ENCODE measurements around the gene PLPPR5.
A peak's percentile ranks its signal among the peaks of the same experiment; 100 is the strongest.

The PLPPR5 gene

GRCh38 chr1:98874828-98875227 is 129.8 kb downstream of the PLPPR5 start:
- WGBS, 2 donors (ENCODE audit: extremely low coverage in 2 of 2, insufficient read length in 2 of 2, insufficient replicate concordance in 1 of 2) = no CpG with 5 or more reads among the region's 2 CpGs

GRCh38 chr1:98870959-98871903 is 133.4 kb downstream of the PLPPR5 start:
- Histone ChIP-seq H3K27me3 (ENCODE audit: control insufficient read depth in 3 of 3, insufficient read depth in 3 of 3, low read depth in 1 of 3, low read length in 3 of 3) (no peaks in the 10 kb centered on the region), H3K18ac (ENCODE audit: low read length) (no peak overlapping the region), H3K4me1 (ENCODE audit: control insufficient read depth in 2 of 2, insufficient read depth in 1 of 2, low read depth in 1 of 2, low read length in 2 of 2) (no peaks in the 10 kb centered on the region), H3K4me2 (ENCODE audit: insufficient read depth, low read length, poor library complexity, severe bottlenecking) (no peak overlapping the region), H3K4me3 (ENCODE audit: low read length in 2 of 2) (no peak overlapping the region), H3K79me1 (ENCODE audit: low read depth, low read length) (no peaks in the 10 kb centered on the region), H2BK12ac (ENCODE audit: low read length) (no peak overlapping the region), H3K9ac (ENCODE audit: low read depth, low read length, poor library complexity) (no peak overlapping the region), H3K4ac (ENCODE audit: low read length) (no peak overlapping the region), H3K14ac (ENCODE audit: low read length) (no peak overlapping the region), H2BK5ac (ENCODE audit: low read length) (no peak overlapping the region), H2AK5ac (ENCODE audit: low read depth, low read length) (no peak overlapping the region), H2AFZ (ENCODE audit: low read length) (peak overlapping the region; percentile 72), H3K27ac (replicated peaks; ENCODE audit: low read length) (no peak overlapping the region), H4K8ac (ENCODE audit: low read depth, low read length) (no peak overlapping the region), H2BK120ac (ENCODE audit: low read depth, low read length) (no peak overlapping the region), H3K23ac (ENCODE audit: low read depth, low read length, poor library complexity) (no peak overlapping the region), H3K36me3 (replicated peaks in 1 of 2; ENCODE audit: control insufficient read depth in 2 of 2, insufficient read depth in 2 of 2, low read length in 2 of 2) (no peaks in the 10 kb centered on the region), H2BK15ac (ENCODE audit: low read length) (no peak overlapping the region), H3K9me3 (replicated peaks in 1 of 2; ENCODE audit: control insufficient read depth in 2 of 2, insufficient read depth in 1 of 2, low read depth in 1 of 2, low read length in 2 of 2) (peaks cover 0 to 3% of the 10 kb centered on the region in 2 donors), H4K91ac (ENCODE audit: low read depth, low read length, poor library complexity) (no peak overlapping the region)
- no peak for DNase-seq (ENCODE audit: low spot score)
- no CpG with 5 or more reads among the region's 9 CpGs for WGBS, 2 donors (ENCODE audit: extremely low coverage in 2 of 2, insufficient read length in 2 of 2, insufficient replicate concordance in 1 of 2)

More at GRCh38 chr1:98874828-98875227, 129.8 kb downstream of the PLPPR5 start:
- Histone ChIP-seq H2BK5ac (ENCODE audit: low read length) (no peak overlapping the region), H2BK120ac (ENCODE audit: low read depth, low read length) (no peak overlapping the region), H3K14ac (ENCODE audit: low read length) (no peak overlapping the region), H2BK15ac (ENCODE audit: low read length) (no peak overlapping the region), H4K8ac (ENCODE audit: low read depth, low read length) (no peak overlapping the region), H3K4me2 (ENCODE audit: insufficient read depth, low read length, poor library complexity, severe bottlenecking) (no peak overlapping the region), H3K27me3 (ENCODE audit: control insufficient read depth in 3 of 3, insufficient read depth in 3 of 3, low read depth in 1 of 3, low read length in 3 of 3) (no peaks in the 10 kb centered on the region), H3K4me1 (ENCODE audit: control insufficient read depth in 2 of 2, insufficient read depth in 1 of 2, low read depth in 1 of 2, low read length in 2 of 2) (no peaks in the 10 kb centered on the region), H3K4ac (ENCODE audit: low read length) (no peak overlapping the region), H4K91ac (ENCODE audit: low read depth, low read length, poor library complexity) (no peak overlapping the region), H3K23ac (ENCODE audit: low read depth, low read length, poor library complexity) (no peak overlapping the region), H2BK12ac (ENCODE audit: low read length) (no peak overlapping the region), H3K4me3 (ENCODE audit: low read length in 2 of 2) (no peak overlapping the region), H3K27ac (replicated peaks; ENCODE audit: low read length) (no peak overlapping the region), H3K9ac (ENCODE audit: low read depth, low read length, poor library complexity) (no peak overlapping the region), H3K79me1 (ENCODE audit: low read depth, low read length) (no peaks in the 10 kb centered on the region), H3K18ac (ENCODE audit: low read length) (no peak overlapping the region), H2AK5ac (ENCODE audit: low read depth, low read length) (no peak overlapping the region), H3K9me3 (replicated peaks in 1 of 2; ENCODE audit: control insufficient read depth in 2 of 2, insufficient read depth in 1 of 2, low read depth in 1 of 2, low read length in 2 of 2) (no peaks in the 10 kb centered on the region), H2AFZ (ENCODE audit: low read length) (no peak overlapping the region), H3K36me3 (replicated peaks in 1 of 2; ENCODE audit: control insufficient read depth in 2 of 2, insufficient read depth in 2 of 2, low read length in 2 of 2) (no peaks in the 10 kb centered on the region)
- no peak for DNase-seq (ENCODE audit: low spot score)

GRCh38 chr1:98865796-98866195 is 138.9 kb downstream of the PLPPR5 start:
- Histone ChIP-seq H3K9me3 (replicated peaks in 1 of 2; ENCODE audit: control insufficient read depth in 2 of 2, insufficient read depth in 1 of 2, low read depth in 1 of 2, low read length in 2 of 2) (peaks cover 0 to 3% of the 10 kb centered on the region in 2 donors), H3K27me3 (ENCODE audit: control insufficient read depth in 3 of 3, insufficient read depth in 3 of 3, low read depth in 1 of 3, low read length in 3 of 3) (no peaks in the 10 kb centered on the region), H3K4me2 (ENCODE audit: insufficient read depth, low read length, poor library complexity, severe bottlenecking) (no peak overlapping the region), H3K4me1 (ENCODE audit: control insufficient read depth in 2 of 2, insufficient read depth in 1 of 2, low read depth in 1 of 2, low read length in 2 of 2) (no peaks in the 10 kb centered on the region), H2BK15ac (ENCODE audit: low read length) (no peak overlapping the region), H4K91ac (ENCODE audit: low read depth, low read length, poor library complexity) (no peak overlapping the region), H3K27ac (replicated peaks; ENCODE audit: low read length) (no peak overlapping the region), H3K14ac (ENCODE audit: low read length) (peak overlapping the region; percentile 8), H2AFZ (ENCODE audit: low read length) (no peak overlapping the region), H2BK12ac (ENCODE audit: low read length) (no peak overlapping the region), H3K4me3 (ENCODE audit: low read length in 2 of 2) (no peak overlapping the region), H2BK120ac (ENCODE audit: low read depth, low read length) (no peak overlapping the region), H3K18ac (ENCODE audit: low read length) (no peak overlapping the region), H3K79me1 (ENCODE audit: low read depth, low read length) (no peaks in the 10 kb centered on the region), H3K9ac (ENCODE audit: low read depth, low read length, poor library complexity) (no peak overlapping the region), H3K4ac (ENCODE audit: low read length) (no peak overlapping the region), H3K23ac (ENCODE audit: low read depth, low read length, poor library complexity) (no peak overlapping the region), H3K36me3 (replicated peaks in 1 of 2; ENCODE audit: control insufficient read depth in 2 of 2, insufficient read depth in 2 of 2, low read length in 2 of 2) (no peaks in the 10 kb centered on the region), H2AK5ac (ENCODE audit: low read depth, low read length) (no peak overlapping the region), H4K8ac (ENCODE audit: low read depth, low read length) (no peak overlapping the region), H2BK5ac (ENCODE audit: low read length) (no peak overlapping the region)
- no CpG with 5 or more reads among the region's 1 CpG for WGBS, 2 donors (ENCODE audit: extremely low coverage in 2 of 2, insufficient read length in 2 of 2, insufficient replicate concordance in 1 of 2)
- DNase-seq (ENCODE audit: low spot score) = no peak

- Histone ChIP-seq H2BK12ac (ENCODE audit: low read length) (no peak overlapping the region), H3K4me1 (ENCODE audit: control insufficient read depth in 2 of 2, insufficient read depth in 1 of 2, low read depth in 1 of 2, low read length in 2 of 2) (no peaks in the 10 kb centered on the region), H2AK5ac (ENCODE audit: low read depth, low read length) (no peak overlapping the region), H3K4me3 (ENCODE audit: low read length in 2 of 2) (no peak overlapping the region), H3K27me3 (ENCODE audit: control insufficient read depth in 3 of 3, insufficient read depth in 3 of 3, low read depth in 1 of 3, low read length in 3 of 3) (no peaks in the 10 kb centered on the region), H3K27ac (replicated peaks; ENCODE audit: low read length) (no peak overlapping the region), H2BK5ac (ENCODE audit: low read length) (no peak overlapping the region), H4K91ac (ENCODE audit: low read depth, low read length, poor library complexity) (no peak overlapping the region), H3K4ac (ENCODE audit: low read length) (no peak overlapping the region), H3K79me1 (ENCODE audit: low read depth, low read length) (no peaks in the 10 kb centered on the region), H3K14ac (ENCODE audit: low read length) (no peak overlapping the region), H3K23ac (ENCODE audit: low read depth, low read length, poor library complexity) (no peak overlapping the region), H2BK120ac (ENCODE audit: low read depth, low read length) (no peak overlapping the region), H3K9ac (ENCODE audit: low read depth, low read length, poor library complexity) (no peak overlapping the region), H3K36me3 (replicated peaks in 1 of 2; ENCODE audit: control insufficient read depth in 2 of 2, insufficient read depth in 2 of 2, low read length in 2 of 2) (no peaks in the 10 kb centered on the region), H3K9me3 (replicated peaks in 1 of 2; ENCODE audit: control insufficient read depth in 2 of 2, insufficient read depth in 1 of 2, low read depth in 1 of 2, low read length in 2 of 2) (no peaks in the 10 kb centered on the region), H2BK15ac (ENCODE audit: low read length) (no peak overlapping the region), H2AFZ (ENCODE audit: low read length) (no peak overlapping the region), H3K4me2 (ENCODE audit: insufficient read depth, low read length, poor library complexity, severe bottlenecking) (no peak overlapping the region), H3K18ac (ENCODE audit: low read length) (no peak overlapping the region), H4K8ac (ENCODE audit: low read depth, low read length) (no peak overlapping the region)
- no peak for DNase-seq (ENCODE audit: low spot score)
- WGBS, 2 donors (ENCODE audit: extremely low coverage in 2 of 2, insufficient read length in 2 of 2, insufficient replicate concordance in 1 of 2) = no CpG with 5 or more reads among the region's 1 CpG
These were observed 144.3 kb downstream of the PLPPR5 start for GRCh38 chr1:98860329-98860728.

Measured in neuronal stem cell (in vitro differentiated cells).